Measurements from ENCODE around the gene COL4A5.
"Not testable (repeated sequence)": the region's sequence is repeated elsewhere in the genome, so short reads cannot be mapped to it uniquely, and the experiment has no call there.

COL4A5 gene

GRCh38 chrX:108456971-108457477, 17.4 kb downstream of the COL4A5 start:
- FAIRE-seq, result no peak

- no peak for FAIRE-seq
Observed at GRCh38 chrX:108464604-108465003, 25.0 kb downstream of the COL4A5 start.

- FAIRE-seq, result no peak
Observed at GRCh38 chrX:108468486-108468885, 28.8 kb downstream of the COL4A5 start.

- FAIRE-seq, result no peak
Observed at GRCh38 chrX:108473979-108474378, 34.3 kb downstream of the COL4A5 start.

- FAIRE-seq, result not testable (repeated sequence)
Observed at GRCh38 chrX:108481528-108481927, 41.9 kb downstream of the COL4A5 start.

- no peak for FAIRE-seq
Observed at GRCh38 chrX:108484251-108484650, 44.6 kb downstream of the COL4A5 start.

- no peak for FAIRE-seq
Observed at GRCh38 chrX:108485960-108486359, 46.3 kb downstream of the COL4A5 start.

GRCh38 chrX:108494406-108495090, 54.9 kb downstream of the COL4A5 start:
- FAIRE-seq, result no peak

- no peak for FAIRE-seq
Observed at GRCh38 chrX:108511721-108512120, 72.1 kb downstream of the COL4A5 start.

GRCh38 chrX:108516184-108516583, 76.5 kb downstream of the COL4A5 start:
- no peak for FAIRE-seq

GRCh38 chrX:108527724-108528123, 88.1 kb downstream of the COL4A5 start:
- FAIRE-seq, result no peak

GRCh38 chrX:108537005-108537404, 97.4 kb downstream of the COL4A5 start:
- peak; percentile 67 for FAIRE-seq

- FAIRE-seq, result no peak
Observed at GRCh38 chrX:108541286-108541685, 101.6 kb downstream of the COL4A5 start.

GRCh38 chrX:108557580-108557979, 117.9 kb downstream of the COL4A5 start:
- FAIRE-seq, result no peak

- no peak for FAIRE-seq
Observed at GRCh38 chrX:108558217-108558616, 118.6 kb downstream of the COL4A5 start.

- no peak for FAIRE-seq
Observed at GRCh38 chrX:108573136-108573535, 133.5 kb downstream of the COL4A5 start.

- no peak for FAIRE-seq
Observed at GRCh38 chrX:108582151-108582550, 142.5 kb downstream of the COL4A5 start.

GRCh38 chrX:108584617-108585211, 145.1 kb downstream of the COL4A5 start:
- no peak for FAIRE-seq

- FAIRE-seq, result peak; percentile 60
Observed at GRCh38 chrX:108590496-108590895, 150.9 kb downstream of the COL4A5 start.

- FAIRE-seq, result no peak
Observed at GRCh38 chrX:108601276-108601675, 161.6 kb downstream of the COL4A5 start.

- no peak for FAIRE-seq
Observed at GRCh38 chrX:108610141-108610540, 170.5 kb downstream of the COL4A5 start.

- FAIRE-seq, result no peak
Observed at GRCh38 chrX:108614616-108615015, 175.0 kb downstream of the COL4A5 start.

- peak; percentile 41 for FAIRE-seq
Observed at GRCh38 chrX:108640817-108641216, 201.2 kb downstream of the COL4A5 start.

- no peak for FAIRE-seq
Observed at GRCh38 chrX:108641589-108642272, 202.1 kb downstream of the COL4A5 start.
